Smooth muscle cell (in vitro differentiated cells): ENCODE results near the gene KCNN3. TPM values are rescaled to one million over a fixed set of nuclear protein-coding genes. Genes with fewer than 3 reads are reported as not detected.

ENCODE experiments used
- DNase-seq: peaks from one replicate; lab custom pipeline; 2025; ENCODE audit not compliant: unreplicated experiment; lab: John Stamatoyannopoulos, UW
- H2AFZ ChIP-seq: fragments of 200-600 bp; sonication (generic); 2 replicates; pipeline ENCODE4 v1.6.0; 2016; ENCODE audit warnings: antibody characterized with exemption, low read depth, mild to moderate bottlenecking
- H3F3A ChIP-seq: fragments of 200-600 bp; sonication (generic); 2 replicates; pipeline ENCODE4 v1.6.0; 2017; ENCODE audit warnings: antibody characterized with exemption, low read depth
- H3K27ac ChIP-seq: fragments of 200-600 bp; sonication (generic); 2 replicates; pipeline ENCODE4 v1.5.1; 2016; ENCODE audit warnings: low read depth, mild to moderate bottlenecking
- H3K27me3 ChIP-seq: fragments of 200-600 bp; sonication (generic); 2 replicates; pipeline ENCODE4 v1.6.1; 2016; ENCODE audit warnings: low read depth, mild to moderate bottlenecking
- H3K36me3 ChIP-seq: fragments of 200-600 bp; sonication (generic); 2 replicates; pipeline ENCODE4 v1.5.1; 2016; ENCODE audit warnings: low read depth
- H3K4me1 ChIP-seq: fragments of 200-600 bp; sonication (generic); 2 replicates; pipeline ENCODE4 v1.5.1; 2016; ENCODE audit warnings: low read depth
- H3K4me2 ChIP-seq: fragments of 200-600 bp; sonication (generic); 2 replicates; pipeline ENCODE4 v1.6.0; 2016; ENCODE audit warnings: mild to moderate bottlenecking
- H3K4me3 ChIP-seq: fragments of 200-600 bp; sonication (generic); 2 replicates; pipeline ENCODE4 v1.5.1; 2016; ENCODE audit warnings: mild to moderate bottlenecking
- H3K79me2 ChIP-seq: fragments of 200-600 bp; sonication (generic); 2 replicates; pipeline ENCODE4 v1.6.0; 2016; ENCODE audit warnings: low read depth, mild to moderate bottlenecking
- H3K9ac ChIP-seq: fragments of 200-600 bp; sonication (generic); 2 replicates; pipeline ENCODE4 v1.6.0; 2016; ENCODE audit warnings: low read depth
- H3K9me3 ChIP-seq: fragments of 200-600 bp; sonication (generic); replicated peaks from 2 replicates; pipeline ENCODE4 v1.5.1; 2016; ENCODE audit warnings: low read depth
- H4K20me1 ChIP-seq: fragments of 200-600 bp; sonication (generic); 2 replicates; pipeline ENCODE4 v1.6.0; 2016; ENCODE audit warnings: low read depth
- CTCF ChIP-seq: fragments of 200-600 bp; sonication (generic); IDR thresholded peaks from 2 replicates; pipeline ENCODE4 v1.5.1; 2017; ENCODE audit warnings: borderline replicate concordance, mild to moderate bottlenecking, antibody characterized with exemption; ENCODE audit not compliant: insufficient read depth, poor library complexity, severe bottlenecking
- WGBS: methylation state at CpG from one replicate; pipeline ENCODE4 v1.1.7; 2016; ENCODE audit warnings: low lambda C conversion rate; 5-methylcytosine and 5-hydroxymethylcytosine counted together
- polyA plus RNA-seq: library from polyadenylated mRNA; unstranded; fragments of >200 nt; fragmentation: Nextera tagmentation; extraction: Ambion mirVana; gene quantifications from 2 replicates; pipeline ENCODE4 v1.2.1, GENCODE V29; 2016
- total RNA-seq: library from RNA; depleted of rRNA; stranded (reverse); fragments of >200 nt; gene quantifications from 2 replicates; pipeline ENCODE4 v1.2.3, GENCODE V29; 2014

KCNN3 gene
- total RNA-seq (0.04 and 0.18 TPM in 2 replicates), polyA plus RNA-seq (0.14 and 0.77 TPM in 2 replicates)

- Histone ChIP-seq H3K27me3 (peaks cover 17% of the 10 kb centered on the region), H3K27ac (no peak within 1 kb of the TSS), H3K4me1 (peaks cover 27% of the 10 kb centered on the region), H3K36me3 (no peaks in the 10 kb centered on the region), H3F3A (peaks cover 6% of the 10 kb centered on the region), H2AFZ (no peak within 1 kb of the TSS), H3K4me2 (peak within 1 kb of the TSS; percentile 80), H3K9ac (no peak within 1 kb of the TSS), H4K20me1 (no peaks in the 10 kb centered on the region), H3K79me2 (no peaks in the 10 kb centered on the region), H3K4me3 (peak within 1 kb of the TSS; percentile 23), H3K9me3 (no peaks in the 10 kb centered on the region)
- 4% methylated on average over 17 of the region's 17 CpGs for WGBS
- DNase-seq: peak; percentile 39
- TF ChIP-seq CTCF: no peak
These were observed at the start of gene KCNN3 for GRCh38 chr1:154870115-154870571. Gene KCNN3, minus strand, starts transcription at chr1:154870281. Its CDS starts 317 bp downstream, at chr1:154869964.

- peaks cover 3% of the 10 kb centered on the region for H3K9me3 ChIP-seq
- TF ChIP-seq CTCF: no peak
- no peaks in the 10 kb centered on the region for H3F3A ChIP-seq
- H2AFZ ChIP-seq: no peak overlapping the region
- WGBS: 93% methylated on average over 3 of the region's 3 CpGs
- H3K27me3 ChIP-seq: no peaks in the 10 kb centered on the region
- H3K27ac ChIP-seq: no peak overlapping the region
- no peak for DNase-seq
- H3K4me1 ChIP-seq: no peaks in the 10 kb centered on the region
- no peaks in the 10 kb centered on the region for H4K20me1 ChIP-seq
- H3K4me3 ChIP-seq: no peak overlapping the region
- H3K79me2 ChIP-seq: no peaks in the 10 kb centered on the region
- no peak overlapping the region for H3K9ac ChIP-seq
- H3K4me2 ChIP-seq: no peak overlapping the region
- H3K36me3 ChIP-seq: no peaks in the 10 kb centered on the region
These were observed 43.2 kb upstream of the KCNN3 start for GRCh38 chr1:154913273-154913672.

GRCh38 chr1:154912755-154913154 is 42.7 kb upstream of the KCNN3 start:
- H3K36me3 ChIP-seq: no peaks in the 10 kb centered on the region
- H3K4me3 ChIP-seq: no peak overlapping the region
- H3F3A ChIP-seq: no peaks in the 10 kb centered on the region
- H3K27ac ChIP-seq: no peak overlapping the region
- peaks cover 3% of the 10 kb centered on the region for H3K9me3 ChIP-seq
- no peaks in the 10 kb centered on the region for H3K4me1 ChIP-seq
- no peaks in the 10 kb centered on the region for H4K20me1 ChIP-seq
- no peak for DNase-seq
- no peaks in the 10 kb centered on the region for H3K27me3 ChIP-seq
- TF ChIP-seq CTCF: no peak
- 79% methylated on average over 2 of the region's 2 CpGs for WGBS
- H3K79me2 ChIP-seq: no peaks in the 10 kb centered on the region
- H3K4me2 ChIP-seq: no peak overlapping the region
- no peak overlapping the region for H3K9ac ChIP-seq
- no peak overlapping the region for H2AFZ ChIP-seq
